ENCODE measurements around the gene MOBP. TPM values are rescaled to one million over a fixed set of nuclear protein-coding genes. Genes with fewer than 3 reads are reported as not detected.

MOBP gene
- total RNA-seq, 1 experiment from 2014 or later, result not detected

DNA sequence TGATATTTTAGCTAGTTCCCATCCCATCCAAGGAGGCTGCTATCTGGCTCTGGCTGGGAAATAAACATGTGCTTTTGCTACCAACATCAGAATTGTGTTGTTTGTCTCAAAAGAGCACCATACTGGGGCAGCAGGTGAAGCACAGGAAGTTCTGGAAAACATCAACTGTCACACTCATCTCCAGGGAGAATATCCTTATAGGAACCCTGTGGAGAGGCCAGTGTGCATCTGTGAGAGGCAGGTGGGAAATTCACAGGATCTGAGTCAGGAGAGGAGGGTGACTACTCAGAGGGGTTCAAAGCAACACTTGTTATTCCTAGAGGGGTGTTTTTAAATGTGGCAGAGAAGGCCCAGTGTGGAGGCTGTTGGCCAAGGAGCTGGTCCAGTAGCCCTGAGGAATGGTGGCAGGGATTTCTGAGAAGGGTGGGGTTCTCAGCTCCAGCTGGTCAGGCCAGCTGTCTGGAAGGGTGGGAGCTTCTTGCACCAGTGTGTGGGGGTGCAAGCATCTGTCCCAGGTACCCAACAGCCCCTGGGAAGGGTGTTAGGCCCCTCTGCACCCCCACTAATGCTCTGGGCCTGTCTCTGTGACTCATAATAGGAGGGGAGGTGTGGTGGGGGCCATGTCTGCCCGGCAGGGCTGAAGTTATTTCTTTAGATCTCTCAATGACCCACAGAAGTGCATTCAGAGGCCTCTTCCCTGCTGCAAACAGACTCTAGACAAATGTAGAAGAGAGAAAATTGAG is 32.3 kb upstream of the MOBP start:
- Histone ChIP-seq H3K4me2 (ENCODE audit: low read length) (no peak overlapping the region), H3K9ac (ENCODE audit: low read length) (no peak overlapping the region), H3K27ac (ENCODE audit: low read depth, low read length) (no peak overlapping the region), H3K4me3 (replicated peaks in 1 of 2; ENCODE audit: low read depth in 1 of 2, low read length in 2 of 2) (no peak overlapping the region), H3K36me3 (ENCODE audit: control insufficient read depth in 1 of 2, insufficient read depth in 2 of 2, low read length in 2 of 2) (no peaks in the 10 kb centered on the region), H3K27me3 (ENCODE audit: insufficient read depth, low read length) (no peaks in the 10 kb centered on the region), H4K20me1 (ENCODE audit: insufficient read depth) (no peaks in the 10 kb centered on the region), H3K9me3 (ENCODE audit: control insufficient read depth in 1 of 2, insufficient read depth in 1 of 2, low read depth in 1 of 2, low read length in 2 of 2) (no peaks in the 10 kb centered on the region), H3K9me2 (ENCODE audit: insufficient read depth) (no peaks in the 10 kb centered on the region), H3K79me2 (ENCODE audit: insufficient read depth, low read length) (no peaks in the 10 kb centered on the region), H3K4me1 (ENCODE audit: control insufficient read depth in 1 of 2, insufficient read depth in 2 of 2, low read length in 2 of 2) (peaks cover 0 to 19% of the 10 kb centered on the region in 2 experiments; a peak in 1 of 4 replicates), H2AFZ (ENCODE audit: low read depth, low read length, poor library complexity, severe bottlenecking) (no peak overlapping the region)
- intact Hi-C loops (cut with micrococcal nuclease), result no loop called here
- ChIA-PET POLR2A (no interaction called here), RAD21 (ENCODE audit: low non-redundant PET in 1 of 2, low total read pairs in 2 of 2, uncharacterized antibody in 2 of 2, unreplicated experiment in 2 of 2) (no interaction called here), CTCF (interaction anchor here (2.0 kb wide), 1 partner anchor 13 kb away, joined by 4 read pairs; no protein-coding TSS in a partner anchor)
- BruUV-seq (replicated peaks), result no TSS peak
- DNase-seq (ENCODE audit: low read depth, low spot score) (no peak), ATAC-seq (no peak; the same call in 1 of the 2 replicates)
- no peak for TF ChIP-seq CEBPB (IDR thresholded peaks at IDR 0.05; ENCODE audit: low read depth)
- TF ChIP-seq POLR2AphosphoS5 (IDR thresholded peaks at IDR 0.05; ENCODE audit: low read depth, low read length), result no peak
- no peak for TF ChIP-seq JUND (IDR thresholded peaks at IDR 0.05)
- no peak for TF ChIP-seq SP1 (IDR thresholded peaks at IDR 0.05; ENCODE audit: low read depth)
- no peak for TF ChIP-seq ZFX (IDR thresholded peaks at IDR 0.05)
- no peak for TF ChIP-seq REST (IDR thresholded peaks at IDR 0.05; ENCODE audit: low read depth)
- no peak for TF ChIP-seq FOSL1 (IDR thresholded peaks at IDR 0.05; ENCODE audit: low read depth)
- TF ChIP-seq MAX (IDR thresholded peaks at IDR 0.05), result no peak
- TF ChIP-seq ELF1 (IDR thresholded peaks at IDR 0.05; ENCODE audit: borderline replicate concordance, low read depth), result no peak
- TF ChIP-seq CTCF (IDR thresholded peaks at IDR 0.05 in 2 of 3, conservative IDR thresholded peaks at IDR 0.05 in 1 of 3; ENCODE audit: borderline replicate concordance in 1 of 3, insufficient read depth in 1 of 3, low read depth in 2 of 3, low read length in 2 of 3), result no peak
- TF ChIP-seq POLR2A (IDR thresholded peaks at IDR 0.05; ENCODE audit: borderline replicate concordance, extremely low read depth, insufficient read depth, insufficient read length), result no peak
- no peak for TF ChIP-seq YY1 (IDR thresholded peaks at IDR 0.05; ENCODE audit: extremely low read depth, insufficient replicate concordance, low read depth, low read length)
- TF ChIP-seq CBX3 (IDR thresholded peaks at IDR 0.05; ENCODE audit: low read depth), result no peak
- no peak for TF ChIP-seq SIN3A (IDR thresholded peaks at IDR 0.05; ENCODE audit: low read depth)
- no peak for TF ChIP-seq EZH2 (IDR thresholded peaks at IDR 0.05)
- no peak for TF ChIP-seq ATF3 (IDR thresholded peaks at IDR 0.05)
- no peak for TF ChIP-seq TCF7L2 (IDR thresholded peaks at IDR 0.05; ENCODE audit: borderline replicate concordance, extremely low read depth, insufficient read depth, insufficient read length)
- no peak for TF ChIP-seq ZNF274 (IDR thresholded peaks at IDR 0.05; ENCODE audit: low read depth, low read length)
